HepG2 (cell line): ENCODE results near the gene XPC. TPM values are rescaled to one million over a fixed set of nuclear protein-coding genes. Genes with fewer than 3 reads are reported as not detected.

Experiments used
- ATAC-seq: fragments of 200-7000 bp; cut with Tn5 transposase; 3 replicates; pipeline ENCODE4 v1.9.1; 2020; ENCODE audit warnings: mild to moderate bottlenecking, moderate library complexity
- BruUV-seq: library from RNA; stranded (reverse); fragments of 400-500 nt; replicated peaks from 2 replicates; lab custom pipeline; 2021; lab: Mats Ljungman, UMichigan
- CTCF ChIA-PET: fragments of 300-600 bp; formaldehyde crosslinking; extraction: SDS; loops from one replicate; lab custom pipeline; 2021; ENCODE audit warnings: low total read pairs, inconsistent platforms, low intra/inter-chr PET ratio; lab: Yijun Ruan, JAX
- POLR2A ChIA-PET: fragments of 350-600 bp; sonication (Branson Sonifier 250); formaldehyde crosslinking; loops from one replicate; lab custom pipeline; 2020; ENCODE audit warnings: antibody characterized with exemption, inconsistent platforms; lab: Yijun Ruan, JAX
- DNase-seq: peaks from one replicate; pipeline ENCODE4 v3.0.0-alpha.2; 2015; ENCODE audit warnings: low spot score
- FAIRE-seq: peaks from 3 replicates; lab custom pipeline; 2011; peaks lifted over from hg19 to GRCh38; lab: Jason Lieb, UNC
- H2AFZ ChIP-seq: one replicate; pipeline ENCODE4 v1.6.1; 2011; ENCODE audit warnings: low read length, inconsistent platforms
- H3K27ac ChIP-seq: fragments of 300-600 bp; 3 replicates; pipeline ENCODE4 v1.8.0; 2011; ENCODE audit warnings: mixed run types, mild to moderate bottlenecking, mixed read lengths, low read length, inconsistent platforms; ENCODE audit not compliant: insufficient read depth; ENCODE audit errors: extremely low read length
- H3K27me3 ChIP-seq, 2 experiments: fragments of 200-600 bp in 1 of 2; 2 replicates in 1 of 2; 3 replicates in 1 of 2; pipeline versions ENCODE4 v1.6.0 to v1.8.0; 2011; ENCODE audit warnings: low read length in 2 of 2, mild to moderate bottlenecking in 2 of 2, moderate library complexity in 2 of 2, inconsistent platforms in 1 of 2; ENCODE audit not compliant: insufficient read depth in 2 of 2, control insufficient read depth in 1 of 2
- H3K36me3 ChIP-seq, 2 experiments: fragments of 200-600 bp in 1 of 2; replicated peaks in 1 of 2; 2 replicates in 1 of 2; 3 replicates in 1 of 2; pipeline versions ENCODE4 v1.5.1 to v1.8.0; 2011; ENCODE audit warnings: low read length in 2 of 2, inconsistent platforms in 1 of 2; ENCODE audit not compliant: insufficient read depth in 2 of 2, control insufficient read depth in 1 of 2
- H3K4me1 ChIP-seq: 2 replicates; pipeline ENCODE4 v1.5.1; 2012; ENCODE audit warnings: low read length, inconsistent platforms; ENCODE audit not compliant: insufficient read depth
- H3K4me2 ChIP-seq: 2 replicates; pipeline ENCODE4 v1.6.0; 2011; ENCODE audit warnings: low read depth, low read length, inconsistent platforms
- H3K4me3 ChIP-seq, 3 experiments: fragments of 200-600 bp in 1 of 3; sonication (generic), shearing (Covaris generic) in 1 of 3; replicated peaks in 1 of 3; 2 replicates each; pipeline ENCODE4 v1.5.1; 2011 to 2016; ENCODE audit warnings: low read length in 3 of 3, inconsistent platforms in 2 of 3, low read depth in 2 of 3, mild to moderate bottlenecking in 2 of 3, control low read depth in 1 of 3, mixed read lengths in 1 of 3; ENCODE audit not compliant: insufficient read depth in 1 of 3
- H3K79me2 ChIP-seq: one replicate; pipeline ENCODE4 v1.6.1; 2011; ENCODE audit warnings: low read length, inconsistent platforms; ENCODE audit not compliant: insufficient read depth
- H3K9ac ChIP-seq: 2 replicates; pipeline ENCODE4 v1.6.0; 2011; ENCODE audit warnings: mild to moderate bottlenecking, low read depth, low read length, inconsistent platforms; ENCODE audit not compliant: insufficient read depth
- H3K9me3 ChIP-seq: 2 replicates; pipeline ENCODE4 v1.5.1; 2012; ENCODE audit warnings: mild to moderate bottlenecking, low read length
- H4K20me1 ChIP-seq: 2 replicates; pipeline ENCODE4 v1.6.0; 2011; ENCODE audit warnings: inconsistent platforms, mild to moderate bottlenecking, low read length, moderate library complexity; ENCODE audit not compliant: insufficient read depth
- HNRNPK ChIP-seq: fragments of 200-400 bp; formaldehyde crosslinking; IDR thresholded peaks from 2 replicates; pipeline ENCODE4 v1.6.1; 2018; ENCODE audit warnings: low read length, low read depth, moderate library complexity, mild to moderate bottlenecking; ENCODE audit not compliant: poor library complexity, severe bottlenecking
- MYNN ChIP-seq: sonication (generic); formaldehyde crosslinking; IDR thresholded peaks from 2 replicates; pipeline ENCODE4 v1.4.0; 2020; ENCODE audit warnings: mild to moderate bottlenecking, low read depth, missing genetic modification reagents
- SAP130 ChIP-seq: IDR thresholded peaks from 2 replicates; pipeline ENCODE4 v1.6.1; 2016; ENCODE audit warnings: low read depth
- ZBTB49 ChIP-seq: sonication (generic); formaldehyde crosslinking; IDR thresholded peaks from 2 replicates; pipeline ENCODE4 v1.4.0; 2020; ENCODE audit warnings: missing genetic modification reagents, borderline replicate concordance
- ZNF629 ChIP-seq: sonication (generic); formaldehyde crosslinking; conservative IDR thresholded peaks from 2 replicates; pipeline ENCODE4 v1.5.0; 2020; ENCODE audit warnings: missing genetic modification reagents
- WGBS: methylation state at CpG from one replicate; pipeline ENCODE4 v1.1.6; 2017; ENCODE audit warnings: low lambda C conversion rate; 5-methylcytosine and 5-hydroxymethylcytosine counted together
- in situ Hi-C: cut with HindIII; loops from 2 replicates; pipeline ENCODE4 v1.10.0; 2017; ENCODE audit warnings: low pct_unique_long_range_greater_than_20kb; ENCODE audit not compliant: extremely low pct_ligation_motif_present
- intact Hi-C: fragments of 100-400 bp; cut with micrococcal nuclease; formaldehyde crosslinking; loops from one replicate; pipeline ENCODE4 v1.10.0; 2022; ENCODE audit not compliant: unreplicated experiment
- polyA plus RNA-seq, 8 experiments: library from polyadenylated mRNA; depleted of rRNA in 3 of 8; stranded (reverse) in 7 of 8; unstranded in 1 of 8; fragments of >200 nt; fragmentation: Illumina TruSeq in 4 of 8; extraction: Trizol in 4 of 8; gene quantifications; 2 replicates each; pipeline versions ENCODE4 v1.2.1 to v1.2.3, GENCODE V29; 2011 to 2016; ENCODE audit warnings: low read depth in 4 of 8, missing spikeins in 1 of 8, mixed read lengths in 1 of 8; ENCODE audit not compliant: insufficient read depth in 1 of 8
- total RNA-seq, 5 experiments: library from RNA; depleted of rRNA; stranded (reverse); fragments of >200 nt; fragmentation: Illumina TruSeq; extraction: Trizol; gene quantifications; 2 replicates each; pipeline ENCODE4 v1.2.3, GENCODE V29; 2016; ENCODE audit warnings: low read depth in 1 of 5

The XPC gene
- total and polyA plus RNA-seq, 2 of the 13 experiments (the other 11 are each of a cell fraction or from before 2014, with no cell fraction given), result 9.4 to 24.1 TPM

GRCh38 chr3:14183015-14183577, 4.7 kb upstream of the XPC start:
- peak overlapping the region; percentile 41 for H3K4me2 ChIP-seq
- intact Hi-C loops, result no loop called here
- peak overlapping the region; percentile 28; the same call in 1 of the 2 replicates for H3K9ac ChIP-seq
- peak; percentile 96; the same call in 1 of the 2 replicates for TF ChIP-seq MYNN (CRISPR knock-in tag)
- 0 out of 2 replicates have a peak, but pooled peaks have one; percentile 19 for TF ChIP-seq SAP130 (CRISPR knock-in tag)
- TF ChIP-seq HNRNPK, result no peak
- H3K9me3 ChIP-seq, result no peaks in the 10 kb centered on the region
- in situ Hi-C loops, result no loop called here
- peaks cover 42% of the 10 kb centered on the region for H3K79me2 ChIP-seq
- H3K27me3 ChIP-seq, result no peaks in the 10 kb centered on the region; a peak in 1 of 5 replicates
- no peak for DNase-seq
- 0 out of 6 replicates have a peak overlapping the region, but pooled peaks of 1 of the 3 experiments have one; percentile 3 for H3K4me3 ChIP-seq
- H2AFZ ChIP-seq, result no peak overlapping the region
- BruUV-seq, result no TSS peak
- H3K27ac ChIP-seq, result no peak overlapping the region
- peaks cover 31% of the 10 kb centered on the region for H3K4me1 ChIP-seq
- ChIA-PET POLR2A (no interaction called here), CTCF (no interaction called here)
- FAIRE-seq, result no peak
- no peaks in the 10 kb centered on the region for H4K20me1 ChIP-seq
- peaks cover 8 to 36% of the 10 kb centered on the region in 2 experiments for H3K36me3 ChIP-seq
- WGBS, result 56% methylated on average over 2 of the region's 2 CpGs
- no peak for ATAC-seq

- H3K79me2 ChIP-seq, result peaks cover 51% of the 10 kb centered on the region
- ATAC-seq (no peak), DNase-seq (no peak), FAIRE-seq (no peak)
- H3K4me1 ChIP-seq, result peaks cover 45% of the 10 kb centered on the region
- CTCF ChIA-PET, result no interaction called here
- H3K36me3 ChIP-seq, result peaks cover 7 to 22% of the 10 kb centered on the region in 2 experiments
- in situ Hi-C loops (no loop called here), intact Hi-C loops (no loop called here)
- H3K9me3 ChIP-seq, result no peaks in the 10 kb centered on the region
- H3K27me3 ChIP-seq, result no peaks in the 10 kb centered on the region; a peak in 1 of 5 replicates
- POLR2A ChIA-PET, result interaction anchor here (0.6 kb wide), 1 partner anchor 1220 kb away, joined by 4 read pairs; no protein-coding TSS in a partner anchor
- H3K9ac ChIP-seq, result no peak overlapping the region; the same call in 1 of the 2 replicates
- no peak overlapping the region for H3K4me3 ChIP-seq
- H2AFZ ChIP-seq, result no peak overlapping the region
- TF ChIP-seq ZNF629 (CRISPR knock-in tag), result peak; percentile 66
- TF ChIP-seq ZBTB49 (CRISPR knock-in tag), result no peak
- no peak overlapping the region for H3K4me2 ChIP-seq
- 100% methylated on average over 3 of the region's 3 CpGs for WGBS
- no peak overlapping the region for H3K27ac ChIP-seq
- BruUV-seq, result no TSS peak
- no peaks in the 10 kb centered on the region for H4K20me1 ChIP-seq
These were observed 2.9 kb upstream of the XPC start for GRCh38 chr3:14181253-14181652.
